GM18505 (cell line): ENCODE data around the gene NADSYN1.

Source experiments
- ATAC-seq: cut with Tn5 transposase; IDR thresholded peaks from one replicate; pipeline ENCODE4 v1.9.1; 2021; ENCODE audit not compliant: unreplicated experiment
- POLR2A ChIP-seq: IDR thresholded peaks from 4 replicates; pipeline ENCODE4 v1.6.1; 2011; ENCODE audit warnings: borderline replicate concordance; ENCODE audit not compliant: insufficient read depth, insufficient read length; ENCODE audit errors: extremely low read depth

NADSYN1 gene

GRCh38 chr11:71489311-71490043 is 36.5 kb downstream of the NADSYN1 start:
- ATAC-seq: no peak
- peak; percentile 25 for TF ChIP-seq POLR2A

GRCh38 chr11:71490044-71490730 is 37.2 kb downstream of the NADSYN1 start:
- no peak for ATAC-seq
- no peak for TF ChIP-seq POLR2A

GRCh38 chr11:71490731-71491390 is 37.9 kb downstream of the NADSYN1 start:
- no peak for TF ChIP-seq POLR2A

GRCh38 chr11:71491531-71491930 is 38.5 kb downstream of the NADSYN1 start:
- no peak for ATAC-seq
- no peak for TF ChIP-seq POLR2A

More at GRCh38 chr11:71490731-71491390, 37.9 kb downstream of the NADSYN1 start:
- no peak for ATAC-seq

GRCh38 chr11:71491940-71492339 is 38.9 kb downstream of the NADSYN1 start:
- TF ChIP-seq POLR2A: no peak
- ATAC-seq: no peak

- no peak for ATAC-seq
- no peak for TF ChIP-seq POLR2A
These were observed 42.6 kb downstream of the NADSYN1 start for GRCh38 chr11:71495286-71496230.

- ATAC-seq: no peak
- TF ChIP-seq POLR2A: no peak
These were observed 43.4 kb downstream of the NADSYN1 start for GRCh38 chr11:71496421-71496820.

GRCh38 chr11:71498091-71498490 is 45.1 kb downstream of the NADSYN1 start:
- no peak for ATAC-seq
- TF ChIP-seq POLR2A: no peak

GRCh38 chr11:71499125-71499524 is 46.1 kb downstream of the NADSYN1 start:
- no peak for TF ChIP-seq POLR2A
- ATAC-seq: no peak

GRCh38 chr11:71499546-71499945 is 46.5 kb downstream of the NADSYN1 start:
- TF ChIP-seq POLR2A: no peak
- no peak for ATAC-seq

GRCh38 chr11:71500601-71501021 is 47.6 kb downstream of the NADSYN1 start:
- no peak for TF ChIP-seq POLR2A
- no peak for ATAC-seq

- TF ChIP-seq POLR2A: no peak
- no peak for ATAC-seq
These were observed 48.3 kb downstream of the NADSYN1 start for GRCh38 chr11:71501071-71501985.
